ENCODE measurements around the gene PSMC3IP.
"Not testable (repeated sequence)": the region's sequence is repeated elsewhere in the genome, so short reads cannot be mapped to it uniquely, and the experiment has no call there.

Gene PSMC3IP

GRCh38 chr17:42577532-42578281, at the start of gene PSMC3IP:
Gene PSMC3IP (minus strand): TSS chr17:42577729. CDS start chr17:42577686, 43 bp downstream.
- DNase-seq (ENCODE audit: low read depth in 2 of 2) = peak; percentile 85 to 86

- DNase-seq (ENCODE audit: low read depth in 2 of 2) = no peak
Observed at GRCh38 chr17:42623732-42624596, 46.4 kb upstream of the PSMC3IP start.

- no peak for DNase-seq (ENCODE audit: low read depth in 2 of 2)
Observed at GRCh38 chr17:42623271-42623670, 45.7 kb upstream of the PSMC3IP start.

- DNase-seq (ENCODE audit: low read depth in 2 of 2) = not testable (repeated sequence)
Observed at GRCh38 chr17:42621987-42622386, 44.5 kb upstream of the PSMC3IP start.

GRCh38 chr17:42618442-42619150, 41.1 kb upstream of the PSMC3IP start:
- DNase-seq (ENCODE audit: low read depth in 2 of 2) = no peak

GRCh38 chr17:42617956-42618431, 40.5 kb upstream of the PSMC3IP start:
- no peak for DNase-seq (ENCODE audit: low read depth in 2 of 2)

GRCh38 chr17:42613699-42614295, 36.3 kb upstream of the PSMC3IP start:
- DNase-seq (ENCODE audit: low read depth in 2 of 2) = no peak

- DNase-seq (ENCODE audit: low read depth in 2 of 2) = no peak
Observed at GRCh38 chr17:42612013-42612412, 34.5 kb upstream of the PSMC3IP start.

GRCh38 chr17:42609814-42610801, 32.6 kb upstream of the PSMC3IP start:
- not testable (repeated sequence) for DNase-seq (ENCODE audit: low read depth in 2 of 2)

- peak; percentile 97 to 99 for DNase-seq (ENCODE audit: low read depth in 2 of 2)
Observed at GRCh38 chr17:42609182-42609813, 31.8 kb upstream of the PSMC3IP start, which contains the start of the genes RETREG3 and TUBG1. Gene RETREG3 (minus strand): TSS chr17:42609374. CDS start chr17:42609324, 50 bp downstream. Gene TUBG1 (plus strand): TSS chr17:42609683. CDS start chr17:42609738, 55 bp downstream.

GRCh38 chr17:42608305-42609181, 31.0 kb upstream of the PSMC3IP start:
- peak in 1 of 2 donors; percentile 6 for DNase-seq (ENCODE audit: low read depth in 2 of 2)

- no peak for DNase-seq (ENCODE audit: low read depth in 2 of 2)
Observed at GRCh38 chr17:42607769-42608168, 30.2 kb upstream of the PSMC3IP start.

GRCh38 chr17:42603318-42603717, 25.8 kb upstream of the PSMC3IP start:
- DNase-seq (ENCODE audit: low read depth in 2 of 2) = no peak

- no peak for DNase-seq (ENCODE audit: low read depth in 2 of 2)
Observed at GRCh38 chr17:42598905-42599304, 21.4 kb upstream of the PSMC3IP start.

GRCh38 chr17:42596386-42596785, 18.9 kb upstream of the PSMC3IP start:
- no peak for DNase-seq (ENCODE audit: low read depth in 2 of 2)

GRCh38 chr17:42591411-42591810, 13.9 kb upstream of the PSMC3IP start:
- DNase-seq (ENCODE audit: low read depth in 2 of 2) = no peak

GRCh38 chr17:42590886-42591285, 13.4 kb upstream of the PSMC3IP start:
- no peak for DNase-seq (ENCODE audit: low read depth in 2 of 2)

- no peak for DNase-seq (ENCODE audit: low read depth in 2 of 2)
Observed at GRCh38 chr17:42586514-42587230, 9.1 kb upstream of the PSMC3IP start.

All from activated CD8-positive, alpha-beta memory T cell treated with anti-CD3 and anti-CD28 coated beads for 4 hours (primary cell).